Left ventricle myocardium inferior (tissue), 1 donor: Measurements from ENCODE around the gene SNX30. TPM values are rescaled to one million over a fixed set of nuclear protein-coding genes. Genes with fewer than 3 reads are reported as not detected.

Experiments used
- DNase-seq: peaks from one replicate; pipeline ENCODE4 v3.0.0-alpha.2; 2020
- H3K27ac ChIP-seq: fragments of 200-600 bp; replicated peaks from 2 replicates; pipeline ENCODE4 v1.8.0; 2021
- H3K27me3 ChIP-seq: fragments of 200-600 bp; 2 replicates; pipeline ENCODE4 v1.8.0; 2021; ENCODE audit warnings: low read depth
- H3K36me3 ChIP-seq: fragments of 200-600 bp; 2 replicates; pipeline ENCODE4 v1.8.0; 2021
- H3K4me1 ChIP-seq: fragments of 200-600 bp; 2 replicates; pipeline ENCODE4 v1.8.0; 2021
- H3K4me3 ChIP-seq: fragments of 200-600 bp; 2 replicates; pipeline ENCODE4 v1.8.0; 2021; ENCODE audit warnings: mild to moderate bottlenecking, moderate library complexity
- H3K9me3 ChIP-seq: fragments of 200-600 bp; replicated peaks from 2 replicates; pipeline ENCODE4 v1.8.0; 2021
- CTCF ChIP-seq: fragments of 200-600 bp; IDR thresholded peaks from 2 replicates; pipeline ENCODE4 v1.8.0; 2021; ENCODE audit warnings: antibody characterized with exemption, mild to moderate bottlenecking, borderline replicate concordance
- intact Hi-C: fragments of 100-400 bp; cut with micrococcal nuclease; formaldehyde crosslinking; loops from one replicate; pipeline ENCODE4 v1.11.0; 2022
- total RNA-seq: library from RNA; stranded (reverse); fragmentation: NEBNext Ultra II Directional; extraction: Animal tissue kit (Norgen Biotek cat#: 25700); gene quantifications from one replicate; pipeline ENCODE4 v1.2.1, GENCODE V29; 2021
- donor health status: DM: no; HTN: yes; CAD: no; lungs with severe emphysema.

SNX30 gene
- total RNA-seq, 1 donor from 2014 or later, result 3.2 TPM

DNA sequence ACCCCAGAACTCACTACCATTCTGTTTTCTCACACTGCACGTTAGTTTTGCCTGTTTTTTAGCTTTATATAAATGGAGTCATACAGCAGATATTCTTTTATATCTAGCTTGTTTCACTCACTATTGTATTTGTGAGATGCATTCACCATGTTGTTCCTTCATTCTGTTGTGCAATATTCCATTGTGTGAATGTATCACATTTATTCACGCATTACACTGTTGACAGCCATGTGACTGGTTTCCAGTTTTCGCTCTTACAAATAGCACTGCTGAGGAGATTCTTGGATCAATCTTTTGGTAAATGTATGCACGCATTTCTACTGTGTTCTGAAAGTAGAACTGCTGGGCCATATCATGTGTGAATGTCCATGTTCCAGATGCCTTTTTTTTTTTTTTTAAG lies 6.4 kb upstream of the SNX30 start:
- H3K27me3 ChIP-seq, result no peaks in the 10 kb centered on the region

GRCh38 chr9:112747094-112747493 lies 3.5 kb upstream of the SNX30 start:
- no peaks in the 10 kb centered on the region for H3K27me3 ChIP-seq
- peaks cover 33% of the 10 kb centered on the region for H3K4me1 ChIP-seq
- intact Hi-C loops, result no loop called here
- no peak for TF ChIP-seq CTCF
- H3K36me3 ChIP-seq, result no peaks in the 10 kb centered on the region
- H3K27ac ChIP-seq, result no peak overlapping the region
- no peak for DNase-seq
- no peaks in the 10 kb centered on the region for H3K9me3 ChIP-seq
- H3K4me3 ChIP-seq, result no peak overlapping the region

More for the DNA sequence above, 6.4 kb upstream of the SNX30 start:
- H3K27ac ChIP-seq, result peak overlapping the region; percentile 58
- peaks cover 8% of the 10 kb centered on the region for H3K4me1 ChIP-seq
- intact Hi-C loops, result no loop called here
- no peak for TF ChIP-seq CTCF
- no peaks in the 10 kb centered on the region for H3K9me3 ChIP-seq
- H3K36me3 ChIP-seq, result no peaks in the 10 kb centered on the region
- DNase-seq, result no peak
- H3K4me3 ChIP-seq, result no peak overlapping the region

- Histone ChIP-seq H3K27me3 (no peaks in the 10 kb centered on the region), H3K4me3 (peak overlapping the region; percentile 99), H3K9me3 (no peaks in the 10 kb centered on the region), H3K27ac (peak overlapping the region; percentile 90), H3K36me3 (no peaks in the 10 kb centered on the region), H3K4me1 (peaks cover 55% of the 10 kb centered on the region)
- no peak for DNase-seq
- TF ChIP-seq CTCF, result no peak
- intact Hi-C loops, result no loop called here
Measured at GRCh38 chr9:112750764-112751055, 150 bp downstream of the SNX30 start.

- peaks cover 60% of the 10 kb centered on the region for H3K4me1 ChIP-seq
- no peak for TF ChIP-seq CTCF
- intact Hi-C loops, result no loop called here
Measured at GRCh38 chr9:112751056-112751795, 666 bp downstream of the SNX30 start.

DNA sequence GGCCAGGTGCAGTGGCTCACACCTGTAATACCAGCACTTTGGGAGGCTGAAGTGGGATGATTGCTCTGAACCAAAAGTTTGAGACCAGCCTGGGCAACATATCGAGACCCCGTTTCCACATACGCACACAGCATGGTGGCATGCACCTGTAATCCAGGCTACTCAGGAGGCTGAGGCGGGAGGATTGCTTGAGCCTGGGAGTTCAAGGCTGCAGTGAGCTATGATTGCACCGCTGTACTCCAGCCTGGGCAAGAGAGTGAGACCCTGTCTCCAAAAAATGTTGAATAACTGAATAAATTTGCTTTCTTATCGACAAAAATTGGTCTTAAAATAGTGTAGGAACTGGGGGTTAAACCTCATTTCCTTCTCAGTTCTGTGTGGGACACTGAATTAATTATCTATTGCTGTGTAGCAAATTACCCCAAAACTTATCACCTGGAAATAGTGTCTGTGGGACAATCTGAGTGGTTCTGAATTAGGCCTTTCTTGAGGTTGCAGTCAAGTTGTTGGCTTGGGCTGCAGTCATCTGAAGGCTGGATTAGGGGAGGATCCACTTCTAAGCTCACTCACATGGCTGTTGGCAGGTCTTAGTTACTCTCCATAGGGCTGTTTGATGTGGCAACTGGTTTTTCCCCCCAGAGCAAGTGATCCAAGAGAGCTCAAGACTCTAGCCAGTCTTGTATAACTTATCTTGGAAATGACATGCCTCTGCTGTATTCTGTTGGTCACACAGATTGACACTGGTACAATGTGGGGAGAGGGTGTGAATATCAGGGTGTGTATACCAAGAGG lies 2.0 kb downstream of the SNX30 start:
- H3K4me3 ChIP-seq, result peak overlapping the region; percentile 99
- TF ChIP-seq CTCF, result no peak
- no peak for DNase-seq
- intact Hi-C loops, result no loop called here
- no peaks in the 10 kb centered on the region for H3K27me3 ChIP-seq
- no peaks in the 10 kb centered on the region for H3K9me3 ChIP-seq
- no peak overlapping the region for H3K27ac ChIP-seq
- H3K36me3 ChIP-seq, result no peaks in the 10 kb centered on the region
- H3K4me1 ChIP-seq, result peaks cover 74% of the 10 kb centered on the region

More at GRCh38 chr9:112751056-112751795, 666 bp downstream of the SNX30 start:
- Histone ChIP-seq H3K4me3 (peak overlapping the region; percentile 99), H3K9me3 (no peaks in the 10 kb centered on the region), H3K27me3 (no peaks in the 10 kb centered on the region), H3K36me3 (no peaks in the 10 kb centered on the region), H3K27ac (peak overlapping the region; percentile 90)
- DNase-seq, result peak; percentile 33
